HG03354 (cell line): ENCODE measurements around the gene SMIM41.

Source experiments
- ATAC-seq: cut with Tn5 transposase; IDR thresholded peaks from one replicate; pipeline ENCODE4 v1.9.1; 2021; ENCODE audit warnings: mild to moderate bottlenecking; ENCODE audit not compliant: unreplicated experiment, poor library complexity, severe bottlenecking

Gene SMIM41

GRCh38 chr12:52050116-52050757, 29.3 kb upstream of the SMIM41 start:
- peak; percentile 0 for ATAC-seq

DNA sequence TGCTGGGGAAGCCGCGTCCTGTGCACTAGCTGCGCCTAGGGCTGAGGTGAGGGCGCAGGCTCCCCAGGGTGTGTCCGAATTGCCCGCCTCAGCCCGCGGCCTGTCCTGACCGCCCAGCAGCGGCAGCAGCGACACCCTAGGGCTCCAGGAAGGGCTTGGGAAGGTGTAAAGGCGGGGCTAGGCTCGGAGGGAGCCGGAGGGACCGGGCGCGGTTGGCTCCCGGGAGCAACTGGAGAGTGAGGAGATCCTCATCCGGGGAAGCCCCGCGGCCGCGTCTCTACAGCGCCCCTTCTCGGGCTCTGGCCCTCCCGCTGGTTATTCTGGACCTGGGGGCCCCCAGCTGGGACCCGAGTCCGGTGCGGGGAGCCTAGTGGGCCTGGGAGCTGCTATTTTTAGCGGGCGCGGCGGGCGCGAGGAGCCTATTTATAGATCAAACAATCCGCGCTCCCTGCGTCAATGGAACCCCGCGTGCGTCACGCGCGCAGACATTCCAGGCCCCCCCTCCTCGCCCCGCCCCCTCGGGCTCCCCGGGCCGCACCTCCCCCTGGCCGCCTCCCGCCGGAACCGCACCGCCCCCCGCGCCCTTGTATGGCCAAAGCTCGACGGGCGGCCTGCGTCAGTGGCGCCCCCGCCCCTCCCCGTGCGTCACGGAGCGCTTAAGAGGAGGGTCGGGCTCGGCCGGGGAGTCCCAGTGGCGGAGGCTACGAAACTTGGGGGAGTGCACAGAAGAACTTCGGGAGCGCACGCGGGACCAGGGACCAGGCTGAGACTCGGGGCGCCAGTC, 28.6 kb upstream of the SMIM41 start, which contains the start of gene NR4A1:
NR4A1 (plus strand) TSS at position 685 of the 784 bp plus-strand sequence. CDS start 2,887 bp downstream, outside the sequence.
- ATAC-seq: peak; percentile 78

DNA sequence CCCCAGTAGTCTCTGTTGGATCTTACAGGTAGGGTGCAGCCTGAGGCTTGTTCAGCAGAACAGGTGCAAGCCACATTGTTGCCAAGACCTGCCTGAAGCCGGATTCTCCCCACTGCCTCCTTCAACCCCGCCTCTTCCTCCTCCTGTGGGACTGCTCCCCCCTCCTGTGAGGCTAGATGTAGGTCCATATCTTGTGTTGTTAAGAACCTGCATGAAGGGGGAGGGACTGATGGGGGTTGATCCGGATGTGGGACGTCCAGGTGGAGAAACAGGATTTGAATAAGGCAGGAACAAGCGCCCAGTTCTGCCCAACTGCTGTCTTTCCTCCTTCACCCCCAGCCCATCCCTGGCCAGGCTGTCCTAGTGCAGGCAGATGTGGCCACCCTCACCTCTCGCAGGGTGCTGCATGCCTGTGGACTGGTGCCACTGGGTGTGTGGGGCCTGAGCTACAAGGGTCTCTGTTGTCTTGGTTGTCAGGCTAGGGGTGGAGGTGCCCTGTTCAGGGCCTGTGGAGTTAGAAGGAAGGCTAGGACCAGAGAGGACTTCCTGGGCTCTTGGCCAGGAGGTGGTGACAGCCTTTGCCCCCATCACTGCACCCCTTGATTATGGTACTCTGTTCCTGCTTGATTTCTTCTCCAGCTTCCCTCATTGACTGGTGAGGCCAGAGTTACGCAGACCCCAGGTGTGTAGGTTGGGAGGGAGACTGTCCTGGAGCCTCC, 26.9 kb upstream of the SMIM41 start:
- ATAC-seq: no peak

- ATAC-seq: no peak
Measured at GRCh38 chr12:52053536-52054209, 25.8 kb upstream of the SMIM41 start.

DNA sequence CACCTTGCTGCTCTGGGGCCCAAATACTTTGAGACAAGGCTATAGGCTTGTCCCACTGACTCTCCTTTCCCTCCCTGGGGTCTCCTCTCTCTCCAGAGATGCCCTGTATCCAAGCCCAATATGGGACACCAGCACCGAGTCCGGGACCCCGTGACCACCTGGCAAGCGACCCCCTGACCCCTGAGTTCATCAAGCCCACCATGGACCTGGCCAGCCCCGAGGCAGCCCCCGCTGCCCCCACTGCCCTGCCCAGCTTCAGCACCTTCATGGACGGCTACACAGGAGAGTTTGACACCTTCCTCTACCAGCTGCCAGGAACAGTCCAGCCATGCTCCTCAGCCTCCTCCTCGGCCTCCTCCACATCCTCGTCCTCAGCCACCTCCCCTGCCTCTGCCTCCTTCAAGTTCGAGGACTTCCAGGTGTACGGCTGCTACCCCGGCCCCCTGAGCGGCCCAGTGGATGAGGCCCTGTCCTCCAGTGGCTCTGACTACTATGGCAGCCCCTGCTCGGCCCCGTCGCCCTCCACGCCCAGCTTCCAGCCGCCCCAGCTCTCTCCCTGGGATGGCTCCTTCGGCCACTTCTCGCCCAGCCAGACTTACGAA, 25.2 kb upstream of the SMIM41 start:
- no peak for ATAC-seq

DNA sequence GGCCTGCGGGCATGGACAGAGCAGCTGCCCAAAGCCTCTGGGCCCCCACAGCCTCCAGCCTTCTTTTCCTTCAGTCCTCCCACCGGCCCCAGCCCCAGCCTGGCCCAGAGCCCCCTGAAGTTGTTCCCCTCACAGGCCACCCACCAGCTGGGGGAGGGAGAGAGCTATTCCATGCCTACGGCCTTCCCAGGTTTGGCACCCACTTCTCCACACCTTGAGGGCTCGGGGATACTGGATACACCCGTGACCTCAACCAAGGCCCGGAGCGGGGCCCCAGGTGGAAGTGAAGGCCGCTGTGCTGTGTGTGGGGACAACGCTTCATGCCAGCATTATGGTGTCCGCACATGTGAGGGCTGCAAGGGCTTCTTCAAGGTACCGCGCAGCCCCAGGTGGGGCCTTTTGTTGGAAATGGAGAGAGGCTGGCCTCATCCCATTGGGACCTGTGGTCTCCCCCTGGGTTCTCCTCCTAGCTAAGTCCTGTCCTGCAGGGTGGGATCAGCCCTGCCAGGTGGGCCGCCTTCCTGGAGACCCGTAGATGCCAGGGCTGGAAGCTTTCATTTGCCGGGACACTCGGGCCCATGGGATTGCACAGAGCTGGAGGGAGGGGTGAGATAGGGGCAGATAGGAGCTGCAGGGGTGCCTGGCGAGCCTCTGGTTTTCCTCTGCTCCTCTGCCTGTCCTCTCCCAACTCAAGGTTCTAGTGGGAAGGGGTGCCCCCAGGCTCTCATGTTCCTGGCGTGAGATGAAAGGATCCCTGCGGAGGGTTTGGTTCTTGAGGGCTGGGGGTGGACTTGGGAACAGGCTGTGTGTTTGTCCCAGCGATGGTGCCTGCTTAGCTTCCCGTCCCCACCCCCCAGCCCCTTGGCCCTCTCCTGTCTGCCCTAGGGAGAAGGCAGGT, 24.4 kb upstream of the SMIM41 start:
- ATAC-seq: no peak

DNA sequence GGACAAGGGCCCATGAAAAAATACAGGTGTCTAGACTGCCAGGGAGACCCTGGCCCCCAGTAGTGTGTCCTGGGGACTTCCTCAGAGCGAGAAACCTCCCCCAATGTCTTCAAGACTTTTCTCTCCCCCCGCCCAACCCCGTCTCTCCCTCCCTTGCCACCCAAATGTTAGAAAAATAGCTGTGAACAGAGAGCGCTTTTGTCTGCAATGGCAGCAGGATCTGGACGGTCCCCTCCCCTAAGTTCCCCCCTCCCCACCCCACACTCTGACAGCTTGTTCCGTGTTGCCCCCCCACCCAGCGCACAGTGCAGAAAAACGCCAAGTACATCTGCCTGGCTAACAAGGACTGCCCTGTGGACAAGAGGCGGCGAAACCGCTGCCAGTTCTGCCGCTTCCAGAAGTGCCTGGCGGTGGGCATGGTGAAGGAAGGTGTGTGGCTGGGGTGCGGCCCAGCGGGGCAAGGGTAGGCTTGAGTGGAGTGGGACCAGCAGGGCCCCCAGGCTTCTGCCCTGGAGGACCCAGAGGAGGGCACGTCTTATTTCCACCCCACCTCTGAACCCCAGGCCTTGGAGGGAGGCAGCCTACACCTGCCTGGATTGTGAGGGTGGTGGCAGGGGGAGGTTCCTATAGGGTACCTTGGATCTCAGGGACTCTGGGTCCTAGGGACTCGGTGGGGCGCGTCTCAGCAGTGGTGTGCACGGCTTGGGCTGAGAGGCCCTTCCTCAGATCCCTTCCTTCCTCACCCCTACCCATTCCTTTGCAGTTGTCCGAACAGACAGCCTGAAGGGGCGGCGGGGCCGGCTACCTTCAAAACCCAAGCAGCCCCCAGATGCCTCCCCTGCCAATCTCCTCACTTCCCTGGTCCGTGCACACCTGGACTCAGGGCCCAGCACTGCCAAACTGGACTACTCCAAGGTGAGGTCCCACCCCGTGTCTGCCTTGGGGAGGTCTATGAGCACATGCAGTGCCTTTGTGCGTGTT, 23.5 kb upstream of the SMIM41 start:
- no peak for ATAC-seq

GRCh38 chr12:52056801-52057637, 22.5 kb upstream of the SMIM41 start:
- ATAC-seq: no peak

DNA sequence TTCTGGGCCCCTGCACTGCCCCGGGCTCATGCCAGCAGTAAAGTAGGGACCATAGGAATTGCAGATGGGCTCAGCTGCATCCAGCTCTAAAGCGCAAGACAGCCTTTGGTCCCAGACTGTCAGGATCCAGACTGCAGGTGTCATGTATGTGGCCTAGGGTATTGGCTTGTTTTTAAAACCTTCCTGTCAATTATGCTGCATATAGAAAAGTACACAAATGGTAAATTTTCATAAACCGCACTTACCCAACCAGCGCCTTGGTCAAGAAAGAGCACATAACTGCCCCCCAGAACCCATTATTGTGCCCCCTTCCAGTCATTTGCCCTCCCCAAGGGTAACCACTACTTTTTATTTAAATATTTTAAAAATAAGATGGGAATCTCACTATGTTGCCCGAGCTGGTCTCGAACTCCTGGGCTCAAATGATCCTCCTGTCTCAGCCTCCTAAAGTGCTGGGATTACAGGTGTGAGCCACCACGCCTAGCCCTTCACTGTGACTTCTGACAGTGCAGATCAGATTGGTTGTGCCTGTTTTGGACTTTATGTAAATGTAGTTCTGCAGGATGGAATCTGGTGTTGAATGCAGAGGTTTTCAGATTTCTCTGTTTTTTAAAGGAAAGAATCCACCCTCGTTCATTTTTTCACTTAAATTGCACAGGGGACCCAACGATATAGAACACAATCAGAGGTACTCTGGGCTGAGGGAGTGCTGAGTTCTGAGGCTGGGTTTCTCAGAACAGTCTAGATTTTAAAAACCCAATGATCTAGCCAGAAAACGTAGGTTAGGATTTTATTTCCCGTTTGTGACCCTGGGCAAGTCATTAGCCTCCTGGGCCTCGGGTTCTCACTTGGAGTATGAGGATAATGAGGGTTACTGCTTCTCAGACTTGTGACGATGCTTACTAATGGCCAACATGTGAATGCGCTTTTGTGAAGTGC, 21.6 kb upstream of the SMIM41 start:
- ATAC-seq: no peak

DNA sequence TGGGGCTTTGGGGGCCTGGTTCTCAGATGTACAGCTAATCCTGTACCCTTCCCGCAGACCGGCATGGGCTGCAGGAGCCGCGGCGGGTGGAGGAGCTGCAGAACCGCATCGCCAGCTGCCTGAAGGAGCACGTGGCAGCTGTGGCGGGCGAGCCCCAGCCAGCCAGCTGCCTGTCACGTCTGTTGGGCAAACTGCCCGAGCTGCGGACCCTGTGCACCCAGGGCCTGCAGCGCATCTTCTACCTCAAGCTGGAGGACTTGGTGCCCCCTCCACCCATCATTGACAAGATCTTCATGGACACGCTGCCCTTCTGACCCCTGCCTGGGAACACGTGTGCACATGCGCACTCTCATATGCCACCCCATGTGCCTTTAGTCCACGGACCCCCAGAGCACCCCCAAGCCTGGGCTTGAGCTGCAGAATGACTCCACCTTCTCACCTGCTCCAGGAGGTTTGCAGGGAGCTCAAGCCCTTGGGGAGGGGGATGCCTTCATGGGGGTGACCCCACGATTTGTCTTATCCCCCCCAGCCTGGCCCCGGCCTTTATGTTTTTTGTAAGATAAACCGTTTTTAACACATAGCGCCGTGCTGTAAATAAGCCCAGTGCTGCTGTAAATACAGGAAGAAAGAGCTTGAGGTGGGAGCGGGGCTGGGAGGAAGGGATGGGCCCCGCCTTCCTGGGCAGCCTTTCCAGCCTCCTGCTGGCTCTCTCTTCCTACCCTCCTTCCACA, 20.7 kb upstream of the SMIM41 start:
- no peak for ATAC-seq

DNA sequence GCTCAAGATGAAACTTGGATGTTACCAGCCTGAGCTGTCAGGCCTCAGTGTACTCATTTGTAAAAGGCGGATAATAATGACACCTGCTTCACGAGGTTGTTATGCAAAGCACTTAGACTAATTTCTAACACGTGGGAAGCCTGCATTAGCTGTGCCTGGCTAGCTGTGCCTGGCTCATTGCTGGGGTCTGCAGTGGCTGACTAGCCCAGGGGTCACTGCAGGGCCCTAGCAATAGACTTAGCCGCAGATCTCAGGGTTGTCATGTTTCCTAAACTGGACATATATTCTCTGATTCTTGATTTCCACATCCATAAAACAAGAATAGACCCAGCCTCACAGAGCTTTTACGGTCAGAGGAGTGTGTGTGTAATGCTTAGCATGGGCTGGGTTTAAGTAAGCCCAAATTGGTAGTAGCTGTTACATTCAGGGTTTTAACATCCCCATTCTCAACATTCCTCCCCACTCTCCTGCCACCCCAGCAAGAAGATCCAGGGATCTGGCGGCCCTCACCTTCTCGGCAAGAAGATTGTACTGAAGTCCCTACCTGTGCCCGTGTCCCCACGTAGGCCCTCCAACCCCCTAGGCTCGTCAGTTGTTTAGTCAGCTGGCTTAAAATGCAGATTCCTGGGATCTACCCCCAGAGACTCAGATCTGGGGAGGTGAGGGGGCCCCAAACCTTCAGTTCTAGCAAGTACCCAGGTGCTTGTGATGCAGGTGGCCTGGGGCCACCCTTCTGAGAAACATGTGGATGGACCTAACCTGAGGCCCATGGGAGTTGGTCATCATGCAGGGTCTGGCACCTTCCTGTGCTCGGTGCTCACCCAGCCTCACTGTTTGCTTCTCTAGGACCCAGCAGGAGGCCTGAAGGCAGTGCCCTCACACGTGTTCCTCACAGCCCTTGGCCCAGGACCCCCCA, 19.7 kb upstream of the SMIM41 start:
- ATAC-seq: no peak

DNA sequence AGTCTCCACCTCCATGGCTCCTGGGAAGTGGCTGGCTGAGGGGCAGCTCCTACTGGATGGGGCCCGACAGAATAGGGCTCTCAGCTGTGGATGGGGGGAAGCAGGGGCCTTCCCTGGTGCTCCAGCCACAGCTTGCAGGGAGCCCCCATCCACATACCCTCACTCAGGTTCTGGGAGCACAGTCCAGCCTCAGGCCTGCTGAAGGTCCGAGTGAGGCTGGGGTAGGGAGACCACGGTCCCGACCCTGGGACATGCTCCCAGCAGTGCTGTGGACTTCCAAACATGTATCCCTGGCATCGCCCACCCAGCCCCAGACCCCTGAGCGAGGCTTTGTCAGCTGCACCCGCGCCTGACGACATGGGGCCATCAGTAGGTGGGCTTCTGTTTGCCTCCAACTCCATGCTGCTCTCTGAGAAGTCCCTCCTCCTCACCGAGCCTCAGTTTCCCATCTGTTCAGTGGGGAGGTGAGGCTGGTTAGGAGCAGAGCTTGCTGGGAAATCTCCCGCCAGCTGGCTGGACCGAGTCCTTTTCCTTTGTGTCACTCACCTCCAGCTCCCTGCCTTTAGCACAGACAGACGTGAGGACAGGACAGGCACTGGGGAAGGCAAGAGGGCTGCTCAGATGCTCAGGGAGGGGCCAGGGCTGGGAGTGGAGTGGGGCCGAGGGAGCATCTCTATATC, 18.9 kb upstream of the SMIM41 start:
- ATAC-seq: no peak

- ATAC-seq: no peak
Measured at GRCh38 chr12:52061470-52062166, 17.9 kb upstream of the SMIM41 start.
